Neural cell (in vitro differentiated cells): ENCODE results near the gene TRAPPC6A.

ENCODE experiments used
- EP300 ChIP-seq: fragments of 450-650 bp; conservative IDR thresholded peaks from 2 replicates; pipeline ENCODE4 v1.6.1; 2014; ENCODE audit warnings: antibody characterized with exemption, mild to moderate bottlenecking, moderate library complexity; ENCODE audit not compliant: poor library complexity, severe bottlenecking
- EZH2 ChIP-seq: fragments of 200-600, 300-800 bp; shearing (Covaris generic), sonication (generic); IDR thresholded peaks from 2 replicates; pipeline ENCODE4 v1.6.1; 2014; ENCODE audit warnings: antibody characterized with exemption, low read length, borderline replicate concordance, mild to moderate bottlenecking; ENCODE audit not compliant: insufficient read depth, poor library complexity, severe bottlenecking
- POLR2AphosphoS5 ChIP-seq: IDR thresholded peaks from 2 replicates; pipeline ENCODE4 v1.6.1; 2012
- SMC3 ChIP-seq: fragments of 450-650 bp; conservative IDR thresholded peaks from 2 replicates; pipeline ENCODE4 v1.6.1; 2014; ENCODE audit warnings: antibody characterized with exemption, mild to moderate bottlenecking, moderate library complexity; ENCODE audit not compliant: poor library complexity
- TF ChIP-seq, protein P1 (sequence below): fragments of 450-650 bp; IDR thresholded peaks from 2 replicates; pipeline ENCODE4 v1.5.1; 2014; ENCODE audit warnings: antibody characterized with exemption, mild to moderate bottlenecking, moderate library complexity; ENCODE audit not compliant: poor library complexity, severe bottlenecking
- TF ChIP-seq, protein P2 (sequence below): IDR thresholded peaks from 2 replicates; pipeline ENCODE4 v1.6.1; 2012; ENCODE audit warnings: borderline replicate concordance

DNA sequence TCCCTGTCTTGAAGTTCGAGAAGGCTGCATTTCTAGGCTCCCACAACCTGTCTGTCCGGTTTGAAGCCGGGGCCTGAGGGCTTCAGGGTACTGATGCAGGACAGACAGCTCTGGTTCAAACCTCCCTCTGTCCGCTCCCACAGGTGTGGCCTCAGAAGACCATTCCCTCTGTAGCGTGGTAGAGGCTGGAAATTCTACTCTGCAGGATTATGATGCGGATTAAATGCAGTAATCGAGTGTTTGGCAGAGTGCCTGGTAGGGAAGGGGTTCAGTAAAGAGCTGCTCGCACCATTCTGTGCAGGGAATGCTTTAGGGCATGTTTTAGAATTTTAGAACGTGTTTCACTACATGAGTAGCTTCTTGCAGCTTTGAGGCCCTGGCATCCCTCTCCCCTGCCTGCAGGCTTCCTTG, 54.6 kb downstream of the TRAPPC6A start:
- TF ChIP-seq, protein P1, sequence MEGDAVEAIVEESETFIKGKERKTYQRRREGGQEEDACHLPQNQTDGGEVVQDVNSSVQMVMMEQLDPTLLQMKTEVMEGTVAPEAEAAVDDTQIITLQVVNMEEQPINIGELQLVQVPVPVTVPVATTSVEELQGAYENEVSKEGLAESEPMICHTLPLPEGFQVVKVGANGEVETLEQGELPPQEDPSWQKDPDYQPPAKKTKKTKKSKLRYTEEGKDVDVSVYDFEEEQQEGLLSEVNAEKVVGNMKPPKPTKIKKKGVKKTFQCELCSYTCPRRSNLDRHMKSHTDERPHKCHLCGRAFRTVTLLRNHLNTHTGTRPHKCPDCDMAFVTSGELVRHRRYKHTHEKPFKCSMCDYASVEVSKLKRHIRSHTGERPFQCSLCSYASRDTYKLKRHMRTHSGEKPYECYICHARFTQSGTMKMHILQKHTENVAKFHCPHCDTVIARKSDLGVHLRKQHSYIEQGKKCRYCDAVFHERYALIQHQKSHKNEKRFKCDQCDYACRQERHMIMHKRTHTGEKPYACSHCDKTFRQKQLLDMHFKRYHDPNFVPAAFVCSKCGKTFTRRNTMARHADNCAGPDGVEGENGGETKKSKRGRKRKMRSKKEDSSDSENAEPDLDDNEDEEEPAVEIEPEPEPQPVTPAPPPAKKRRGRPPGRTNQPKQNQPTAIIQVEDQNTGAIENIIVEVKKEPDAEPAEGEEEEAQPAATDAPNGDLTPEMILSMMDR = no peak
- TF ChIP-seq POLR2AphosphoS5 (no peak), SMC3 (no peak), EZH2 (no peak), EP300 (no peak)
- TF ChIP-seq, protein P2, sequence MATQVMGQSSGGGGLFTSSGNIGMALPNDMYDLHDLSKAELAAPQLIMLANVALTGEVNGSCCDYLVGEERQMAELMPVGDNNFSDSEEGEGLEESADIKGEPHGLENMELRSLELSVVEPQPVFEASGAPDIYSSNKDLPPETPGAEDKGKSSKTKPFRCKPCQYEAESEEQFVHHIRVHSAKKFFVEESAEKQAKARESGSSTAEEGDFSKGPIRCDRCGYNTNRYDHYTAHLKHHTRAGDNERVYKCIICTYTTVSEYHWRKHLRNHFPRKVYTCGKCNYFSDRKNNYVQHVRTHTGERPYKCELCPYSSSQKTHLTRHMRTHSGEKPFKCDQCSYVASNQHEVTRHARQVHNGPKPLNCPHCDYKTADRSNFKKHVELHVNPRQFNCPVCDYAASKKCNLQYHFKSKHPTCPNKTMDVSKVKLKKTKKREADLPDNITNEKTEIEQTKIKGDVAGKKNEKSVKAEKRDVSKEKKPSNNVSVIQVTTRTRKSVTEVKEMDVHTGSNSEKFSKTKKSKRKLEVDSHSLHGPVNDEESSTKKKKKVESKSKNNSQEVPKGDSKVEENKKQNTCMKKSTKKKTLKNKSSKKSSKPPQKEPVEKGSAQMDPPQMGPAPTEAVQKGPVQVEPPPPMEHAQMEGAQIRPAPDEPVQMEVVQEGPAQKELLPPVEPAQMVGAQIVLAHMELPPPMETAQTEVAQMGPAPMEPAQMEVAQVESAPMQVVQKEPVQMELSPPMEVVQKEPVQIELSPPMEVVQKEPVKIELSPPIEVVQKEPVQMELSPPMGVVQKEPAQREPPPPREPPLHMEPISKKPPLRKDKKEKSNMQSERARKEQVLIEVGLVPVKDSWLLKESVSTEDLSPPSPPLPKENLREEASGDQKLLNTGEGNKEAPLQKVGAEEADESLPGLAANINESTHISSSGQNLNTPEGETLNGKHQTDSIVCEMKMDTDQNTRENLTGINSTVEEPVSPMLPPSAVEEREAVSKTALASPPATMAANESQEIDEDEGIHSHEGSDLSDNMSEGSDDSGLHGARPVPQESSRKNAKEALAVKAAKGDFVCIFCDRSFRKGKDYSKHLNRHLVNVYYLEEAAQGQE = no peak
